ENCODE results near the gene PCDHGC5.

The PCDHGC5 gene

DNA sequence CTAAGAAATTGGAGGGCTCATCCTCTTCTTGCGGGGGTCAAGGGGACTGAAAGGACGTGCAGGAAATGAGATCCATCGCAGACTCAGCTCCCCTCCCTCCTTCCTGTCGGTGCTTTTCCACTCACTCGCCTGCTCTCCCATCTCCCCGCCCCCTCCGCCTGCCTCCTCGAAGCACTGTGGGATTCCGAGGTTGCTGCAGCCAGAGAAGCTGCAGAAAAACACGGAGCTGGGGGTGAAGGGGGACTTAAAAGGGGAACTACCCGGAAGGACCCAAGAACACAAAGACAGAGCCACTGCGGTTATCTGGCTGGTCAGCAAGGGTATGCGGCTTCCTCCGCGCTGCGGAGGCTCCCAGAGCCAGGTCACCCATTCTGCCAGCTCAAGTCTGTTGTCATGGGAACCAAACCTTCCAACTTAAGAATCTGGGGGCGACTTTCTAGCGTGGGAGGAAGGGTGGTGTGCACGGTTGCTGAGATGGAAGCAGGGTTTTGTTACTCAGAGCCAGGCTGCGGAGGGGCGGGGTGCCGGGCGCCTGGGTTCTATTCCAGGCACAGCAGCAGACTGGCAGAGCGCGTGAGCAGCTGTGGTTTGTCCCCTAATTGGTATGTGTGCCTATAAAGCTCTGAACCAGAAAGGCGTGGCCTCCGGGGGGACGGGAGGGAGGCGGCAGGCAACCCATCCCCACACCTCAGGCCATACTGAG is 24.9 kb downstream of the PCDHGC5 start:
- peak; percentile 69 for ATAC-seq
- peak; percentile 77 for DNase-seq

DNA sequence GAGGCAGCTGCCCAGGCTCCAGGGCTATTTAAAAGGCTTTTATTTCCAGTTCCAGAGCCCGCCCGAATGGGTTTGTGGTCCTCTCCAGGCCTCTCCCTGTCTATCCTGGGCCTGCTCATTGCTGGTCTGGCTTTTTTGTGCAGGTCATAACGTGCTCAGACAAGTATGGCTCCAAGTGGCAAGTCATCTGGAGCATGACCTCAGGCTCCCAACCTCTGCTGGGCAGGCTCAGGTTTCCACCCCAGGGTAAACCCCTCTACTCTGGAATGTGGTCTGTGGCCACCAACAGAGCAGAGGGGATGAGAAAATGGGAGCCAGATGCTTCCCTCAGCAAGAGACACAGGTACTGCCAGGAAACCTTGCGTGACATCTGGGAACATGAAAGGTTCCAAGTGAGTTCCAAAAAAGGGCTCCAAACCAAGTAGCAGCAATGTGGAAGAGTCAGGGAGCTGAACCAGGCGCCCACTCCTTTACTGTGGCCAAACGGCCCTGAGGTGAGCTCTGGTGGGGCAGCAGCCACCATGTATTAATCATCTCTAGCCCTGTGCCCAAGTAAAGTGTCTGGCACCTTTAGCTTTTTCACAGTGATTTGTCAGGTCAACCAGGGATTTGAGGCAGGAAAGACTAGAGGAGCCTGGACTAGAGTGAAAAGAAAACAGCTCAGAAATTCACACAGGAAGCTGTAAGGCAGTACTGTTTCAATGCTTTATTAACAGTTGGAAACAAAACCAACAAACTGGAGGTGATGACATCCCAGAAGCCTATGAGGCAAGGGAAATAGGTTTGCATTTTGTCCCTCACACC is 25.7 kb downstream of the PCDHGC5 start:
- ATAC-seq = peak; percentile 29
- DNase-seq = peak; percentile 31

DNA sequence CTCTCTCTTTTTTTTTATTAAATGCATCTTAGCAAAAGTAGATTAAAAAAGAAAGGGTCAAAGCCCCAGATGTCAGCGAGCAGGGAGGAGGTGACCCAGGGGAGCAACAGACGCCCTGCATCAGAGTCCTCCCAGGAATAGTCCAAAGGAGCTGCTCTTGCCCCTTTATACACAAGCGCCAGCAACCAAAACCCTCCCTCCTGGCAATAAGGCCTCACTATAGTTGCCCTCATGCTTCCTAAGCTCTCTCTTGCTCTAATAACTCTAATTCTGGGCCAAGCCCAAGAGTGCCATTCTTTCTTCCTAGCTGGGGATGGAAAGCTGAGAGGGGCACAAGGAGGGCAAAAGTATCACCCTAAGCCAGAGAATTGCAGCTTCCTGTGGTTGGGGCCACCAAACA is 26.3 kb downstream of the PCDHGC5 start:
- no peak for DNase-seq
- ATAC-seq = no peak

DNA sequence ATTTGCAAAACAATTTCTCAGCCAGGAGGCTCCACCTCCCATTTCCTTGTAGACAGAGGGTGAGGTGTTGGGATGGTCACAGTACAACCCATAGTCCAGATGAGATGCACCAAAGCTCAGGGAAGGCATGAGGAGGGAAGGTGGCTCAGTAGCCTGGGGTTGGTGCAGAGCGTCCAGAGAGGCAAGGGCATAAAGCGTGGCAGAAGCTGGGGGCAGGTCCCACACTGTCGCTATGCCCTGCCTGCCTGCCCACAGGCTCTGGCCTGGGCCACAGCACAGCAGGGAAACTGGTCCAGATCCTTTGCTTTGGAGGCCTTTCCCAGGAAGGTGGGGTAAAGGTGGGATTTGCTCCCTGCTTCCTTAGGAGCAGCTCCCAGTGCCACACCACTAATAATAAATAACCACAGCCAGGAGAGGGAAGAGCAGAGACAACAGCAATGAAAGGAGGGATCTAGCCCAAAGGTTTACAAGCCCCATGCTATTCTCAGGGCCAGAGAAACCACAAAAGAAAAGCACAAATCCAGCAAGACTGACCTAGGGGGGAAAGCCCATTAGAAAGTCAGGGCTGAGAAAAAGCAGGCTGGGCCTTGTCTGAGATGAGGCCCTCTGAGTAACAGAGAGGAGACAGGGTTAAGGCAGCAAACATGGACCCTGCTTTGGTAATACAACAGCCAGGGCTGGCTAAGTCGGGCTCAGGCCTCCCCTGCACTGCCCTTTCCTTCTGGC is 27.2 kb downstream of the PCDHGC5 start:
- ATAC-seq = no peak

DNA sequence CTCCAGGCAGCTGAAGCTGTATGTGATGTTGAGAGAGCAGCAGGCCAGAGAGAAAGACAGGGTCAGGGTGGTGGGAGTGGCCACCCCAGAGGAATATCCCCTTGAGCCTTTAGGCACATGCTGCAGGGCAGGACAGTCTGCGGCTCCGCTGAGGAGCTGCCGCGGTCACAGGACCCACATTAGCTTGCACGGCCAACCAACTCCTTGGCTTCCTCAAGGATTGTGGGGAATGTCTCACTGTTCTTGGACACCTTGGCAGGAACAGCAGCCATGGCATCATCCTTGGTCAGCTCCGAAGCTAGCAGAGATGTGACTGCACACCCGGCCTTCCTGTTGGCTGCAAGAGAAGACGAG is 27.8 kb downstream of the PCDHGC5 start:
- ATAC-seq = no peak
- DNase-seq = no peak

More for the DNA sequence above, 27.2 kb downstream of the PCDHGC5 start:
- no peak for DNase-seq

DNA sequence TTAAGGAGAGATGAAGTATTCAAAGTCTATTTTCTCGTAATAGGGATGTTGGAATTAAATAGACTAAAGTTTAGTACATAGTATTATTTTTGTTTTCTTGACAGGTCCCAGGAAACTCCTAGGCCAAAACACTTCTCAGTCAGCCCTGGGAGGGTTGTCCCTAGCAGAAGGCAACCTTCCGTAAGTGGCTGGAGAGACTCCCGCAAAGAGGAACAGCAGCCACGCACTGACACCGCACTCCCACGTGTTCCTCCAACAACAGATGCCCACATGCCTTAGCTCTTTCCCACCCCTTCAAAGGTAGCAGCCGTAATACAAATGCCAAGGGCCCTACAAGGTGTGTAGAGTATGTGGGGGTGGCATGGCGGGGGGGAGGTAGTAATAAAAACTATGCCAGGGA is 28.4 kb downstream of the PCDHGC5 start:
- no peak for DNase-seq

DNA sequence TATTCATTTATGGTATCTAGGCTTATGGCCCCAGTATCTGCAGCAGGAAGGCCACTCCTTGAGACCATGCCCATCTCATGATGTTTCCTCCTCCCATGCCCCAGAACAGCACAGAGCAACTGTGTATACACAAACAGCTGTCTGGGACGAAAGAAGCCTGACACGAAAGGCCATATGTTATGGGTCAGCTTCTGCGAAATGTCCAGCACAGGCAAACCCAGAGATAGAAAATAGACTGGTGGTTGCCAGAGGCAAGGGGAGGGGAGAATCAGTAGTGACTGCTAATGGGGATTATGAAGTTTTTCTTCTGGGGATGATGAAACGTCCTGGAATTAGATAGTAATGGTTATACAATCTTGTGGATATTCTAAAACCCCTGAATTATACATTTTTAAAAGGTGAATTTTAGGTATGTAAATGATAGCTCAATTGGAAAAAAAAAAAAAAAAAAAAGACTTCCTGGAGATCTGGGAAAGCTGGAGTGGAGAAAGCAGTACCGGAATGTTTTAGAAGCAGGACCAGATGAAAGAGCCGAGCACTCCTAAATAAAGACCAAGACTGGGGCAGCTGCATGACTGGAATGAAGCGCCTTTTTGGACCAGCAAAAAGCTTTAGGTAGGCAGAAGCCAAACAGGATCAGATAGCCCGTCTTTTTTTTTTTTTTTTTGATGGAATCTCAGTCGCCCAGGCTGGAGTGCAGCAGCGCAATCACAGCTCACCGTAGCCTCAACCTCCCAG is 29.2 kb downstream of the PCDHGC5 start:
- ATAC-seq (no peak), DNase-seq (no peak)

More for the DNA sequence above, 28.4 kb downstream of the PCDHGC5 start:
- ATAC-seq = no peak

DNA sequence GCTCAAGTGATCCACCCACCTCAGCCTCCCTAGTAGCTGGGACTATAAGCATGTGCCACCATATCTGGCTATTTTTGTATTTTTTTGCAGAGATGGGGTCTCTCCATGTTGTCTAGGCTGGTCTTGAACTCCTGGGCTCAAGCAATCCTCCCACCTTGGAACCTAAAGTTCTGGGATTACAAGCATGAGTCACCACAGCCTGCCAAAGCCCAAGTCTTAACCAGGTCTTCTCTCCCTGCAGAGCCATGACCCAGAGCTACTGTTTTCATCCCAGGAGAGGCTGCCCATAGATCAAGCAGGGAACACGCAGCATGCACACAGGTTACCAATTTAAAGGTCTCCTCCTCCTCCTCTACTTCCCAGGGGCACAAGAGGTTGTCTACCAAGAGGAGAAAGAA is 29.7 kb downstream of the PCDHGC5 start:
- ATAC-seq (no peak), DNase-seq (no peak)

DNA sequence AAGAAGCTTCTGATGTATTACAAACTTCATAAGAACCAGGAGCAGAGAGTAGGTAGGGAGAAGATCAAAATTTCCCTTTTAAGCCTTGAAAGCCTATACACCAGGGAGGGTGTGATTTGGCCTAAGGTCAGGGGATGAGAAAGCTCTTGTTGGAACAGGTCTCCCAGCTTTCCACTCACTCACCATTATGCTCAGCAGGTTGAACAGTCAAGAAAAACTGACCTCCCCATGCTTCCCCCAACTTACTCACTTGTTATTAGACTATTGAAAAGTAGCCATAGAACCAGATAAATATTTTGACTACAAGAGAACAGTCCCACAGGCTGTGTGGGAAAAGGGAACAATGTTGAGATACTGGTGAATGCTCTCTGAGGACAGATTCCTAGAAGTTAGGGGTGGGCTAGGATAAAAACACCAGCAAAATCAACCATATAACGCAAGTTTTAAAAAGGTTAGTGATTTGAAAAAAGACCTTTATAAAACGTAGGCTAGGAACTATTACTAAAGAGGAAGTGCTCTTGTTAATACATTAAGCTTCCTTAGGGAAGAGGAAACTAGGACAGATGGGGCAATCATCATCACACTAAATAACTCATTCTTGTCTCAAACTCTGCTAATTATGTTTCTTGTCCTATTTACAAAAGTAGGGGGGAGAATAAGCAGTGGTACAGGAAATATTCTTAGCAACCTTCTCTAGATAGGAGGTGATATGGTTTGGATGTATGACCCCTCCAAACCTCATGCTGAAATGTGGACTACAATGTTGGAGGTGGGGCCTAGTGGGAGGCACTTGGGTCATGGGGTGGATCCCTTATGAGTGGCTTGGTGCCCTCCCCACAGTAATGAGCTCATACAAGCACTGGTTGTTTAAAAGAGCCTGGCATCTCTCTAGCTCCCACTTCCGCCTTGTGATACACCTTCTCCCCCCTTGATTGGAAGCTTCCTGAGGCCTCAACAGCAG is 31.0 kb downstream of the PCDHGC5 start:
- DNase-seq (no peak), ATAC-seq (no peak)

DNA sequence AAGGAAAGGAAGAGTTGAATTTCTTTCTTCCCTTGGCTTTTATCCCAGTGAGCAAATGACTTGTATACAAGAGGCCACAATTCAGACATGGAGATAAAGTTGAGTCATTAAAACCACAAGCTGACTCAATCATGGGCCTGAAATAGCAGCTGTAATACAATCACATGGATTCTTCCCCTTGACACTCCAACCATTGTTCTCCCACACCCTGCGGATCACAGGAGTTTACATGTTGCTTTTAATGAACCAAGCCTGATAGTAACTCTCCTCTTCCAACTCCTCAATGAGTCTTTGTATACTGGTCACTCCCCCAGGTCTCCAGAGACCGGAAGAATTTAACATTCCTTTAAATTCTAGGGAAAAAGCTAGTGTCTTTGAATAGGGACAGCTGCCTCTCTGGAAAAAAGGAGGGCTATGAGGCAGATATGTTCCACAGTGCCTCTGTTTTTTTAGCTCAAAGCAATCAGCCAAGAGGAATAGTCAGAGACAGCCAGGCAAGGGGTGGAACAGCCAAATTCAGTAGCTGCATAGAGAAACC is 32.4 kb downstream of the PCDHGC5 start:
- ATAC-seq = peak; percentile 75
- DNase-seq = no peak

DNA sequence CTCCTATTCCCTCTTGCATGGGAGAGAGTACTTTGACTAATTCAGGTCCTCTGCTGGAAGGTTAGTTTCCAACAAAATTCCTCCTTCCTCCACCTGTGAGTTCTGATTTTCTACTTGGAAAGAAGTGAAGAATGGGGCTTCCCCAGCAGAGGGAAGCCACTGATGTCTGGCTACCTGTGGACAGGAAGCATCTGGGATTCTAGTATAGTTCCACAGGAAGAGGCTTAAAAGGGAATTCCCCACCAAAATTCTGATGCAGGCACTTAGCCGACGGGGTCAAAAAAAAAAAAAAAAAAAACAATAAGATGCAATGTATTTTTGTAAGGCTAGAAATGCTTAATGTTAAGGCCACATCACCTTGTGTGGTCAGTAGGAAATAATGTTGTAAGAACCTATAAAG is 33.4 kb downstream of the PCDHGC5 start:
- DNase-seq = no peak

DNA sequence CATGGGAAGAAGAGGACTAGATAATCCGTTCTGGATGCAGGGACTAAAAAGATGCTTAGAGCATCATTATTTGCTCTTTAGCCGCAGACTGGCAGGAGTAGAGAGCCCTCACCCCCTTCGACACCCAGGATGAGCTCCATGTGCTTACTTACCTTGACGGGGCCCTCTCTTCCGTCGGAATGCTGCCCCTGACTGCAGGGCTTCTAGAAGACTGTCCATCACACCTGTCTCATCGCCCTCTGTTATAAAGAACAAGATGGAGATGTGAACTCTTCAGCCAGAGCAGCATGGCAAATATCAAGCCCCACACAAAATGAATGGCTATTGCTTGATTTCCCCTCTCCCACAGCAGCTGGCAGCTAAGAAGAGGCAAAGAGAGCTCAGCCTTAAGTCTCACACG is 35.1 kb downstream of the PCDHGC5 start:
- no peak for DNase-seq
- no peak for ATAC-seq

More for the DNA sequence above, 33.4 kb downstream of the PCDHGC5 start:
- no peak for ATAC-seq

DNA sequence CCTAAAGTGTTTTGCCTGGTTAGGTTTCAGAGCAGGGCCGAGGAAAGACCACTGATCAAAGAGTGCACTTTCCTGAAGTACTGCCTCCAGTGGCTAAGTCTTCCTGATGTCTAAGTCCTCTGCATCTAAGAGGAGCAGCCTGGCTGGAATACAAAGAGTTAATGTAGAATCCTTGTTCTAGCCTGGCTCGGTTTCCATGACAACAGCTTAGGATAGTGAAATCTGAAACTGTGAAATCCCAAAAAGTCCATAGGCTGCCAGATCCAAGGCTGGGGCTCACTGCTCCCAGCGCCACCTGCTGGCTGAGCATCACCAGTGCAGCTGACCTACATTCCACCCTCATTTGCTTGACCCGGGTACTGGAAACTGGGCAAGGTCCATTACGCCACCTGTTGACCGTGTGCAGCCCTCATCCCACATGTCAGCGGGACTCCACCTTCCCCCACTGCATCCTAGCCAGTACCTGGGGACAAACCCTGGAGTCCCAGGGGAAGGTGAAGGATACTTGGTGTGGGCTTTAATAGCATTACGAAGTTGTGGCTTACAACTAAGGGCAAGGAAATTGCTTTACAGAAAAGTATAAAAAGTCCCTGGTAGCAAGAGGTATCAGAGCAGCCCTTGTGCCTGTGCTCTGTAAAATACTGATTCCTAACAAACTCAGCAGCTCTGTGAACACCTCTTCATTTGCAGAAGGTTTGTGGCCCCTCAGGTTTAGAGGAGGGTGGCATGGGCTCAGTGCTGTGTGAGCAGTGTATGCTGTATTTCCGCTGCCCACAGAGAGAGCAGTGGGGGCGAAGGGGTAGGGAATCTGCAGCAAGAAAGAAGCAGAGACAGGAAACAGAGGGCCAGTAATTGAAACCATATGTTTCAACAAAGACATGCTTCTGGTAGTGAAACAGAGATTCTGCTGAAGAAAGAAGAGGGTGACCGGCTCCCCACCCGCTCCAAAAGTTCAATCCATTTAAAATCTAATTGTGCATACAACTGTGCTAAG is 36.0 kb downstream of the PCDHGC5 start:
- DNase-seq (peak; percentile 59), ATAC-seq (peak; percentile 70)

DNA sequence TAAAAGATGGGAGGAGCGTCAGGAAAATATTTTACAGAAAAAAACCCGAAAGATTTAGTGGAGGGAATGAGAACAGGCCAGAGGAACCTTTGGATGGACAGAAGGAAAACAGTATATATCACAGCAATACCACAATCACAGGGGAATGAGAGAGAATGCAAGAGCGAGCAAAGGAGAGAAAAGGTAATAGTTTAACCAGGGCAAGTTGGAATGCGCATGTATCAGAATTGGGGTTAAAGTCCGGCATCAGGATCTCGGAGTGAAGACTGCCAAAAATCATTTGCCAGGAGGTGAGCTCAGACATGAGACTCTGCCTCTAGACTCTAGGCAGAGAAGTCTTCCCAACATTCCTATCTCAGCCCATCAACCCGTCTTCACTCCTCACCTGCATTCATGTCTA is 36.8 kb downstream of the PCDHGC5 start:
- no peak for ATAC-seq
- no peak for DNase-seq

DNA sequence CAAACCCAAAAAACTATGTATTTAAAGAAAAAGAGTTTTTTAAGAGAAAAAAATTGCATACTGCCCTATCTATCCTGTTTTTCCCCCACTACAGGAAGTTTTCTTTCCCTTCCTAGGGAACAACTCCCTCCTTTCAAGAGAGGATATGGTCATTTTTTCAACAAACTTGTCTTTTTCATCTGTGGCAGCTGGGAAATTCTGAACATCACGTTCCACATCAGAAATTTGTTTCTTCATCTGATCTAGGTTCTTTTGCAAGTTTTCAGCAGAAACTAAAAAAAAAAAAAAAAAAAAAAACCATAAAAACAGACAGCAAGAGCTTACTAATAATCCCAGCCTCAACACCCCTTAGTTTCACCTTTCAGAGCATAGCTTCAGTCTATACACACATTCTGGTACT is 38.5 kb downstream of the PCDHGC5 start:
- DNase-seq = no peak
- ATAC-seq = no peak

DNA sequence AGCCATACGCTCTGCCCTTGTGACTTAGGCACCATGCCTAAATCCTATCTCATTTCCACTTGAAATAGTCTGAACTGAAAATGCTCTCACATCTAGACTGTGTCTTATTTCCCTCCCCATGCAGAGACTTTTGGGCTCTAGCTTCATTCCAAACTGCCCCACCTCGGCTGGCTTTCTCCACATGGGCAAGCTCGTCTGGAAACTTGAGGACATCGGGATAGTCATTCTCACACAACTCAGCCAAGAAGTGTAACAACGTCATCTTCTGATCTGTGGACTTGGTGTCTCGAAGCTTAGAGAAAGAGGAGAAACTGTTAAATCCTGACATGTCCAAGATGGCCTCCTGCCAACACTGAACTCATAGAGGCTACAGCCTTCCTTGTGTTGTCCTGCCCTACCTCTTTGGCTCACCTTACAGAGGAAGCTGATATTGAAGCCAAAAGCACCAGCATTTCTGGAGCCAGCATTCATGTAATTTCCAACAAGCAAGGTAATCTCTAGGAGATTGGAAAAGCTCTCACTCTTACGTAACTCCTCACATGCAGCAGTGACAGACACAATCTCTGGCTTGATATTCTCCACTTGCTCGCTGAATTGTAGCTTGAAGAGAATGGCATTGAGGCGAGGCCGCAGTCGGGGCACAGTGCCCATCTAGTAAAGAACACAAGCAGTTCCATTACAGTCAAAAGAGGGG is 39.6 kb downstream of the PCDHGC5 start:
- no peak for ATAC-seq
- DNase-seq = no peak

DNA sequence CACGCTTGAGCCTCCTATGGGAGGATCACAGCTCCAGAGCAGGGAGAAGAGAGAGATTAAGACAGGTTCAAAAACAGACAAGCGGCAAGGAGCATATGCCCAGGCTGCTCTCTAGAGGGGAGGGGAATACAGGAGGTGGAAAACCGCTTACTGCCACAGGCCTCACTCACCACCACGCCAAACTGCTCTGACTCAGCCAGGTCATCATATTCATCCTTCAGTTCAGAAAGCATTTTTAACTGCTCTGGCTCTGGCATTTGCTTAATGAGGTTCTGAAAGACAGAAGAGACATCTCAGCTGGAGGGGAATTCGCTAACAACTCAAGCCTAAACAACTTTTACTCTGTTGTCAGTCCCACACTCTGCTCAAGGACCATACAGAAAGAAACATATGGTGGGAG is 40.1 kb downstream of the PCDHGC5 start:
- DNase-seq (no peak), ATAC-seq (no peak)

DNA sequence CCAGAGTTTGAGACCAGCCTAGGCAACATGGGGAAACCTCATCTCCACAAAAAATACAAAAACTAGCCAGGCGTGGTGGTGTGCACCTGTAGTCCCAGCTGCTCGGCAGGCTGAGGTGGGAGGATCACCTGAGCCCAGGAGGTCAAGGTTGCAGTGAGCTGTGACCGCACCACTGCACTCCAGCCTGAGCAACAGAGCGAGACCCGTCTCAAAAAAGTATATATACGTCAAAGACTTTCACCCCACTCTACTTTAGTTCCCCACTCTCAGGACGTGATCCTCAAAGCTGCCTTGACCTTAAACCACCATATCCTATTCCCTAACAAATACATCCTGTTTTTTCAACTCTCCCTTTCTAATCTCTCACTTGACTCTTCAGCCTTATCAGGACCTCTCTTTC is 41.0 kb downstream of the PCDHGC5 start:
- ATAC-seq = no peak
- DNase-seq = no peak

DNA sequence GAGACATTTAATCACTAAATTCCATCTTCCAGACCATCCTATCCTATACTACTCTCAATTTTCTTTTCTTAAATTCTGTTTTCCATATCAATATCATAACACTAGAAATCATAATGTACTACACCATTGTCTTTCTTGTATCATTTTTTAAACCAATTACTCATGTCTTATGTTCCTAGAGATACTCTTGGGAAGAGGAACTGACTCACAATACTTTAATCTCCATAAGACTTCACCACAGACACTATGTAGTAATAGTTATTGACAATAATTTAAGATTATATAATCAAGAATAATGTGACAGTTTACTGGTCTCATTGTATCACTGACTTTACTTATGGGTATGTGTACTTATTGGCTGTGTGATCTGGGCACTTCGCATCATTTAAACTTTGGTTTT is 43.8 kb downstream of the PCDHGC5 start:
- DNase-seq (no peak), ATAC-seq (no peak)

Data from stimulated activated naive CD8-positive, alpha-beta T cell treated with anti-CD3 and anti-CD28 coated beads, Interleukin-15, Interleukin-2, amounts not matched to agents 100 U/mL and 50 U/mL, for 24 hours (primary cell).